ENCODE measurements around the gene KRT26.

DNA sequence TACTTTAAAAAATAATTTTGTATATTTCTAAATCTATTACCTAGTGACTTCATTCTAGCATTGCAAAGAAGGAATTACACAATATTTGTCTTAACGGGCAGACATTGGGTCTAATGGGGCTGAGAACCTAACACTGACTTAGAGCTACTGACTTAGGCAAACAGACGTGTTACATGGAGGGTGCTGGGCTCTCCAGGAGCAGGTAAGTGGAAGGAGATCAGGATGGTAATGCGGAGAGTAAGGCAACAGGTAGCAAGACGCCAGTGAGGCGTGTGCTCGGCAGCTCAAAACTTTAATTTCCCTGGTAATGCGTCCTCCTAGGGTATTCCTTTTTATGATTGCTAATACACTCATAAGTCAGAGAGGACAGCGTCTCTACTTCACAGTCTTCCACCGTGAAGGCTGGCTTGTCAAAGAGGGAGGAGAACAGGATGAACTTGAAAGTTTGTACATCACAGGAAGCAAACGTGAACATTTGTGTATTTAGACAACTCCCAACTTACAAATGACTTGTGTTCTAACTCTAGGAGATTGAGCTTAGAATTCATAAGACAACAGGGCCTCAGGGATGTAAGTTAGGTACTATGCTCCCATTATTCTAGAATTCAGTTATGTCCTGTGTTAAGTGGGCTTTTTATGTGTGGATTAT is 23.1 kb upstream of the KRT26 start:
- TF ChIP-seq POLR2A (IDR thresholded peaks at IDR 0.05; ENCODE audit: extremely low read depth, insufficient read length) = no peak
- TF ChIP-seq, protein P1, sequence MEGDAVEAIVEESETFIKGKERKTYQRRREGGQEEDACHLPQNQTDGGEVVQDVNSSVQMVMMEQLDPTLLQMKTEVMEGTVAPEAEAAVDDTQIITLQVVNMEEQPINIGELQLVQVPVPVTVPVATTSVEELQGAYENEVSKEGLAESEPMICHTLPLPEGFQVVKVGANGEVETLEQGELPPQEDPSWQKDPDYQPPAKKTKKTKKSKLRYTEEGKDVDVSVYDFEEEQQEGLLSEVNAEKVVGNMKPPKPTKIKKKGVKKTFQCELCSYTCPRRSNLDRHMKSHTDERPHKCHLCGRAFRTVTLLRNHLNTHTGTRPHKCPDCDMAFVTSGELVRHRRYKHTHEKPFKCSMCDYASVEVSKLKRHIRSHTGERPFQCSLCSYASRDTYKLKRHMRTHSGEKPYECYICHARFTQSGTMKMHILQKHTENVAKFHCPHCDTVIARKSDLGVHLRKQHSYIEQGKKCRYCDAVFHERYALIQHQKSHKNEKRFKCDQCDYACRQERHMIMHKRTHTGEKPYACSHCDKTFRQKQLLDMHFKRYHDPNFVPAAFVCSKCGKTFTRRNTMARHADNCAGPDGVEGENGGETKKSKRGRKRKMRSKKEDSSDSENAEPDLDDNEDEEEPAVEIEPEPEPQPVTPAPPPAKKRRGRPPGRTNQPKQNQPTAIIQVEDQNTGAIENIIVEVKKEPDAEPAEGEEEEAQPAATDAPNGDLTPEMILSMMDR (IDR thresholded peaks at IDR 0.05; ENCODE audit: low read depth, low read length) = no peak
- no peak for TF ChIP-seq MYC (IDR thresholded peaks at IDR 0.05; ENCODE audit: low read depth, low read length)

Data from NB4 (cell line).